ENCODE data around the gene TMUB1. TPM values are rescaled to one million over a fixed set of nuclear protein-coding genes. Genes with fewer than 3 reads are reported as not detected.

TMUB1 gene
- total RNA-seq, 1 donor from 2014 or later, result 40.8 TPM

- H3K27ac Mint-ChIP-seq (ENCODE audit: unreplicated experiment), result no peak overlapping the region
- no peaks in the 10 kb centered on the region for H3K36me3 Mint-ChIP-seq (ENCODE audit: low read depth, unreplicated experiment)
- no peak for DNase-seq (ENCODE audit: low spot score)
- TF ChIP-seq, protein P1, sequence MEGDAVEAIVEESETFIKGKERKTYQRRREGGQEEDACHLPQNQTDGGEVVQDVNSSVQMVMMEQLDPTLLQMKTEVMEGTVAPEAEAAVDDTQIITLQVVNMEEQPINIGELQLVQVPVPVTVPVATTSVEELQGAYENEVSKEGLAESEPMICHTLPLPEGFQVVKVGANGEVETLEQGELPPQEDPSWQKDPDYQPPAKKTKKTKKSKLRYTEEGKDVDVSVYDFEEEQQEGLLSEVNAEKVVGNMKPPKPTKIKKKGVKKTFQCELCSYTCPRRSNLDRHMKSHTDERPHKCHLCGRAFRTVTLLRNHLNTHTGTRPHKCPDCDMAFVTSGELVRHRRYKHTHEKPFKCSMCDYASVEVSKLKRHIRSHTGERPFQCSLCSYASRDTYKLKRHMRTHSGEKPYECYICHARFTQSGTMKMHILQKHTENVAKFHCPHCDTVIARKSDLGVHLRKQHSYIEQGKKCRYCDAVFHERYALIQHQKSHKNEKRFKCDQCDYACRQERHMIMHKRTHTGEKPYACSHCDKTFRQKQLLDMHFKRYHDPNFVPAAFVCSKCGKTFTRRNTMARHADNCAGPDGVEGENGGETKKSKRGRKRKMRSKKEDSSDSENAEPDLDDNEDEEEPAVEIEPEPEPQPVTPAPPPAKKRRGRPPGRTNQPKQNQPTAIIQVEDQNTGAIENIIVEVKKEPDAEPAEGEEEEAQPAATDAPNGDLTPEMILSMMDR (IDR thresholded peaks at IDR 0.05; ENCODE audit: unreplicated experiment), result no peak
- no peaks in the 10 kb centered on the region for H3K9me3 Mint-ChIP-seq (ENCODE audit: unreplicated experiment)
- H3K4me1 Mint-ChIP-seq (ENCODE audit: unreplicated experiment), result peaks cover 4% of the 10 kb centered on the region
- H3K27me3 Mint-ChIP-seq (ENCODE audit: unreplicated experiment), result peaks cover 8% of the 10 kb centered on the region
- no peak overlapping the region for H3K4me3 Mint-ChIP-seq (ENCODE audit: unreplicated experiment)
Observed at GRCh38 chr7:151033864-151034249, 49.4 kb downstream of the TMUB1 start.

- TF ChIP-seq, protein P1 (IDR thresholded peaks at IDR 0.05; ENCODE audit: unreplicated experiment), result no peak
- Mint-ChIP-seq H3K27me3 (ENCODE audit: unreplicated experiment) (peaks cover 8% of the 10 kb centered on the region), H3K36me3 (ENCODE audit: low read depth, unreplicated experiment) (no peaks in the 10 kb centered on the region), H3K9me3 (ENCODE audit: unreplicated experiment) (no peaks in the 10 kb centered on the region), H3K4me1 (ENCODE audit: unreplicated experiment) (peaks cover 6% of the 10 kb centered on the region), H3K27ac (ENCODE audit: unreplicated experiment) (no peak overlapping the region), H3K4me3 (ENCODE audit: unreplicated experiment) (no peak overlapping the region)
- no peak for DNase-seq (ENCODE audit: low spot score)
Observed at GRCh38 chr7:151032936-151033863, 50.1 kb downstream of the TMUB1 start.

Other genes starting within 250 kb of the TMUB1 start
- gene AOC1, start 231.0 kb downstream of the TMUB1 start, total RNA-seq (ENCODE audit: unreplicated experiment), result 0.41 TPM
- gene KCNH2, start 105.2 kb downstream of the TMUB1 start, total RNA-seq (ENCODE audit: unreplicated experiment), result 3.4 TPM
- 102 TPM for gene NOS3, start 92.5 kb downstream of the TMUB1 start, total RNA-seq (ENCODE audit: unreplicated experiment)
- 0.85 TPM for gene ATG9B, start 59.0 kb downstream of the TMUB1 start, total RNA-seq (ENCODE audit: unreplicated experiment)
- gene ABCB8, start 55.0 kb downstream of the TMUB1 start, total RNA-seq (ENCODE audit: unreplicated experiment), result 17.4 TPM
- gene ASIC3, start 35.0 kb downstream of the TMUB1 start, total RNA-seq (ENCODE audit: unreplicated experiment), result 3.4 TPM
- gene CDK5, start 25.6 kb downstream of the TMUB1 start, total RNA-seq (ENCODE audit: unreplicated experiment), result 26.7 TPM
- gene SLC4A2, start 23.9 kb downstream of the TMUB1 start, total RNA-seq (ENCODE audit: unreplicated experiment), result 115 TPM
- 68.0 TPM for gene FASTK, start 2.7 kb downstream of the TMUB1 start, total RNA-seq (ENCODE audit: unreplicated experiment)
- 206 TPM for gene AGAP3, start 3.0 kb upstream of the TMUB1 start, total RNA-seq (ENCODE audit: unreplicated experiment)
- 13.8 TPM for gene GBX1, start 84.2 kb upstream of the TMUB1 start, total RNA-seq (ENCODE audit: unreplicated experiment)
- not detected for gene ASB10, start 103.8 kb upstream of the TMUB1 start, total RNA-seq (ENCODE audit: unreplicated experiment)
- gene H2BK1, start 127.0 kb upstream of the TMUB1 start, total RNA-seq (ENCODE audit: unreplicated experiment), result not detected
- 39.6 TPM for gene ABCF2, start 143.7 kb upstream of the TMUB1 start, total RNA-seq (ENCODE audit: unreplicated experiment)
- 55.4 TPM for gene CHPF2, start 149.0 kb upstream of the TMUB1 start, total RNA-seq (ENCODE audit: unreplicated experiment)
- gene SMARCD3, start 165.2 kb upstream of the TMUB1 start, total RNA-seq (ENCODE audit: unreplicated experiment), result 5.4 TPM

Measured in endothelial cell (in vitro differentiated cells).